WI38 (cell line): ENCODE results near the gene NDUFB1.
A peak's percentile ranks its signal among the peaks of the same experiment; 100 is the strongest.

Source experiments
- H3K4me3 ChIP-seq: 2 replicates; pipeline ENCODE4 v1.5.1; 2011; ENCODE audit warnings: low read depth, mild to moderate bottlenecking, control low read depth, low read length
- TF ChIP-seq, protein P1 (sequence below): IDR thresholded peaks from 2 replicates; pipeline ENCODE4 v1.5.1; 2012; ENCODE audit warnings: low read depth, mild to moderate bottlenecking, control low read depth, low read length

The NDUFB1 gene

DNA sequence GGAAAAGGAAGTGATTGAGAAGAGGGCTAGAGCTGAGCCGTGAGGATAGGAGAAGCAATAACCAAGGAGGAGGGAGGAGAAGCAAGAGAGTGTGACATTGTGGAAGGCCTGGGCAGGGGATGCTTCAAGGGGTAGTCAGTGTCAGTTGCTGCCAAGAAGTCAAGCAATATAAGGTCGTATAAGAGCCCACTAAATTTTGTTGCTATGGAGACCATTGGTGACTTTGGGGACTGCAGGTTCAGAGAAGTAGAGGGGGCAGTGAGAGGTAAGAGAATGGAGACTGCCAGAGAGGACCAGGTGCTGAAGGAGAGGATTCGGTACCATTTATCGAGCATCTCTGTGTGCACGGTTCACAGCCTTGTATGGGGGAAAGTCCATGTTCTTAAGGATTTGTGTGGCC lies 12.0 kb downstream of the NDUFB1 start:
- H3K4me3 ChIP-seq: no peak overlapping the region
- TF ChIP-seq, protein P1, sequence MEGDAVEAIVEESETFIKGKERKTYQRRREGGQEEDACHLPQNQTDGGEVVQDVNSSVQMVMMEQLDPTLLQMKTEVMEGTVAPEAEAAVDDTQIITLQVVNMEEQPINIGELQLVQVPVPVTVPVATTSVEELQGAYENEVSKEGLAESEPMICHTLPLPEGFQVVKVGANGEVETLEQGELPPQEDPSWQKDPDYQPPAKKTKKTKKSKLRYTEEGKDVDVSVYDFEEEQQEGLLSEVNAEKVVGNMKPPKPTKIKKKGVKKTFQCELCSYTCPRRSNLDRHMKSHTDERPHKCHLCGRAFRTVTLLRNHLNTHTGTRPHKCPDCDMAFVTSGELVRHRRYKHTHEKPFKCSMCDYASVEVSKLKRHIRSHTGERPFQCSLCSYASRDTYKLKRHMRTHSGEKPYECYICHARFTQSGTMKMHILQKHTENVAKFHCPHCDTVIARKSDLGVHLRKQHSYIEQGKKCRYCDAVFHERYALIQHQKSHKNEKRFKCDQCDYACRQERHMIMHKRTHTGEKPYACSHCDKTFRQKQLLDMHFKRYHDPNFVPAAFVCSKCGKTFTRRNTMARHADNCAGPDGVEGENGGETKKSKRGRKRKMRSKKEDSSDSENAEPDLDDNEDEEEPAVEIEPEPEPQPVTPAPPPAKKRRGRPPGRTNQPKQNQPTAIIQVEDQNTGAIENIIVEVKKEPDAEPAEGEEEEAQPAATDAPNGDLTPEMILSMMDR: no peak

DNA sequence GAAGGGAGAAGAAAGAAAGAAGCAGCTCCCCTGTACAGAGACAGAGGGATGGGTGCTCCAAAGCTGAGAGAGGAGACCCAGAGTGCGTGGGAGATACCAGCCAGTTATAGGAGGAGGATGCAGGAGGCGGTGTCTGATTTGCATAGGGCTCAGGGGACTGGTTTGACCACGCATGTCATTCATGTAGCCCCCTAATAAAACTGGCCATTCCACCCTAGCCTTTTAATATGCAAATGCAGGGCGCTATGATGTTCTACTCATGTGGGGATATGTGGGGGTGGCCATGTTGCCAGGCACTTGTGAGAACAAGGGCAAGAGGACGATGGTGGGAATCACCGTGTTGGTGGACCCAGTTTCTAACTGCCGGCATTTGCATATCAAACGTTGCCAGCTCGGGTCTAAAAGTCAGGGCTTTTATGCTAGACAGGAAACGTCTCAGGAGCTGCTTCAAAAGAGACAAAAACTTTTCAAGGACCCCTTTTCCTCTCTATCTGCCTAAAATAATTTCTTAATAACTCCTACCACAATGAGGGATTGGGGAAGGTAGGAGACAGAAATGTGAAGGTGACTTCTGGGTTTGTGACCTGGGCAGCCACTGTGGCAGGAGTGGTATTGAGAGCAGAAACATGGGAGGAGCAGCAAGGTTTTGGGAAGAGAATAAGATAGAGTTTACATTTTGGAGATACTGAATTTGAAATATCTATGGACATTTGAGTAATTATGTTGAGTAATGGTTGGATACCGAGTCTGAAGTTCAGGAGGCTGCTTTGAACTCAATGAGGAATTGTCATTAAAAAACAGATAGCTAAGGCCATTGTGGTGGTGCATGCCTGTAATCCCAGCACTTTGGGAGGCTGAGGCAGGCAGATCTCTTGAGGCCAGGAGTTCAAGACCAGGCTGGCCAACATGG lies 12.9 kb downstream of the NDUFB1 start:
- no peak overlapping the region for H3K4me3 ChIP-seq
- TF ChIP-seq, protein P1: no peak

DNA sequence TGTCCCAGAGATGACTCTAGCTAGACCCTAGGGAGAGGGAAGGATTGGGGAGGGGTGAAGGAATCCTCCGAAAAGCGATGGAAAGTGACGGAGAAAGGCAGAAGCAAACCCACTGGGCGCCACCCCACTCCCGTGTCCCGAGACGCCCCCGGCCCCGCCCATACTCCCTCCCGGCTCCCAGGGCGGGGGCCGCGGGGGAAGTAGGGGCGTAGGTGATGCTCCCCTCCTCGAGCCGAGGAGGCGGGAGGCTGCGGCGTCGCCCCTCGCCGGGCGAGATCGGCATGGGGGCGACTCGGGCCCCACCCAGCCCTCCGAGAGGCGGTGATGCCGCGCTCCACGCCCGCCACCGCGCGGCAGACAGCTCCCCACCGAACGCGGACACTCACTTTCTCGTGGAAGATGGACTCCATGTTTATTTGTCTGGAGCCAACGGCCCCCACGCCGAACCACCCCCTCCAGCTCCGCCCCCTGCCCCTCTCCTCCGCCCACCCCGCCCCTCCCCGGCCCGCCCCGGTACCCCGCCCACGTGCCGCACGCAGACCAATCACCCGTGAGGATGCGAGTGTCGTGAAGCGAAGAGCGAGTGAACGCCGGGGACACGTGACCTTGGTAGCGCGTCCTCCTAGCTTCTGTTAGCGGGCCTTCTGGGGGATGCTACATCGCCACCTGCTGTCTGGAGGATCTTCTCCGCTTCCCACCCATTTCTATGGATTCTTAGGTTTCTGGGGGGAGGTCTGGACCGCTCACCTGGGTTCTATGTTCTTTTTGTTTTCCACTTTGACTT lies 15.2 kb downstream of the NDUFB1 start, which contains the start of gene ATXN3:
TSS of gene ATXN3 (minus strand) at position 440 of the 784 bp plus-strand sequence. CDS start at position 410, 30 bp downstream.
- TF ChIP-seq, protein P1: peak; percentile 72
- peak within 1 kb of the TSS; percentile 96 for H3K4me3 ChIP-seq

DNA sequence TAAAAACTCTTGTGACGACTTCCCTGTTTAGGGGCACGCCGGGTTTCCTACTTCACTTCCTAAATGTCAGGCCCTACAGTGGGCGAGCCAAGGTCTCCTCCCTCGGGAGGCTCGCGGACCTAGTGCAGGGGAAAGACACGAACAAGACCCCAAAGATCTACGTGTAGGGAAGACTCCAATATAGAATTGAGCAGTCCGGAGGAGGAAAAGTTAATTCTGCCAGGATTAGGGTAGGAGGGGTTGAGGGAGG lies 15.7 kb downstream of the NDUFB1 start:
- TF ChIP-seq, protein P1: no peak
- peak overlapping the region; percentile 96 for H3K4me3 ChIP-seq

DNA sequence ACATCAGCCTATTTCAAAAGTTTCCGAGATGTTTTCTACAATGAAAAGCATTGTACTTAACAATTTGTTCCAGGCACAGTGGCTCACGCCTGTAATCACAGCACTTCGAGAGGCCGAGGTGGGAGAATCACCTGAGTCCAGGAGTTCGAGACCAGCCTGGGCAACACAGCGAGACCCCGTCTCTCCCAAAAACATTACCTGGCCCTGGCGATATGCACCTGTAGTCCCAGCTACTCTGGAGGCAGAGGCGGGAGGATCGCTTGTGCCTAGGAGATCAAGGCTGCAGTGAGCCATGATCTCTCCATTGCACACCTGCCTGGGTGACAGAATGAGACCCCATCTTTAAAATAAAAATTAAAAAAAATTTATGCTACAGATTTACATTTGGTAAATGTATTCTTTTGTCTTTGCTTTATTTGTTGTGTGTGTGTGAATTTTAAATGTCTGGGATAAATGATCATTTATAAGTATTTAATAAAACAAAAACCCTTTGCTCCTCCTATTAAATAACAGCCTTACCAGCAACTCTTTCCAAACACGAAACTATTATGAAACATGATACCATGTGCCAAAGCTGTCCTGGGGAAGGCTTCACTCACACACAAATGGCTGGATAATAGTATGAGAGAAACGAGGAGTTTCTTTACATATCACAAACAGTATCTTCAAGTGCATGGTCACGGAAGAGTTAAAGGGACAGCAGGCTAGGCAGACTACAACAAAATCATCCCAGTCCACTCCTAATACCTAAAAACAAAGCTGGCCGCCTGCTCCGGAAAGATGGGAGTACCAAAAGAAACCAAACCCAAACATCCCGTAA lies 16.2 kb downstream of the NDUFB1 start:
- H3K4me3 ChIP-seq: peak overlapping the region; percentile 96
- TF ChIP-seq, protein P1: no peak

DNA sequence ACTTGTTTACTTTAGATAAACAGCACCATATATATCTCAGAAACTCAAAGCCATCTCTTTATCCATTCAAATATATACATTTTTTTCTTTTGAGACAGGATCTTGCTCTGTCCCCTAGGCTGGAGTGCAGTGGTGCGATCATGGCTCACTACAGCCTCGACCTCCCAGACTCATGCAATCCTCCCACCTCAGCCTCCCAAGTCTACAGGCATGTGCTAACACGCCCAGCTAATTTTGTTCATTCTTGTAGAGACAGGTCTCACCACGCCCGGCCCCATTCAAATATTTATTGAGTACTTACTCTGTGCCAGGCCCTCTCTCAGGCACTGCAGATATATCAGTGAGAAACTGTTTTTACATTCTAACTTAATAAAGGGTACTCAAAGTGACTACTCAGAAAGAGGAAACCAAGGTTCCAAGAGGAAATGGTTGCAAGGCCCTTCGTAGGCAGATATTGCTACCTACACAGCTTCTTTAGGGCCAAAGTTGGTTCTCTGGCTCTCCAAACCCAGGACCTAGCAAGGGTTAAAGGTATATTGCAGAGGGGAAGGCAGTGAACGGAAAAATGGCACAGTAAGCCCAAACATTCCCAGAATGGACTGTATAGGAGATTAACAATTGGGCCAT lies 18.0 kb downstream of the NDUFB1 start:
- TF ChIP-seq, protein P1: no peak
- H3K4me3 ChIP-seq: no peak overlapping the region
